Mesothelial cell of epicardium (in vitro differentiated cells): ENCODE data around the gene ZBED3. TPM values are rescaled to one million over a fixed set of nuclear protein-coding genes. Genes with fewer than 3 reads are reported as not detected.

Experiments used
- DNase-seq, 2 experiments: peaks; one replicate each; pipeline ENCODE4 v3.0.0; 2021; ENCODE audit warnings: low spot score in 2 of 2; ENCODE audit not compliant: unreplicated experiment in 2 of 2
- H3K27ac Mint-ChIP-seq: 2 replicates; pipeline ENCODE4 v1.8.0; 2021; ENCODE audit warnings: mixed read lengths
- H3K27me3 Mint-ChIP-seq: 2 replicates; pipeline ENCODE4 v1.8.0; 2021; ENCODE audit warnings: low read depth, mixed read lengths
- H3K36me3 Mint-ChIP-seq: 2 replicates; pipeline ENCODE4 v1.8.0; 2021; ENCODE audit warnings: mixed read lengths
- H3K4me1 Mint-ChIP-seq: 2 replicates; pipeline ENCODE4 v1.8.0; 2021; ENCODE audit warnings: mixed read lengths
- H3K4me3 Mint-ChIP-seq: 2 replicates; pipeline ENCODE4 v1.8.0; 2021; ENCODE audit warnings: mild to moderate bottlenecking, moderate library complexity, mixed read lengths
- H3K9me3 Mint-ChIP-seq: 2 replicates; pipeline ENCODE4 v1.8.0; 2021; ENCODE audit warnings: mixed read lengths
- total RNA-seq: library from RNA; stranded (reverse); gene quantifications from 3 replicates; pipeline ENCODE4 v1.2.1, GENCODE V29; 2021
- TF ChIP-seq, protein P1 (sequence below): fragments of 200-600 bp; sonication (generic); IDR thresholded peaks from one replicate; pipeline ENCODE4 v1.5.0; 2021; ENCODE audit warnings: antibody characterized with exemption; ENCODE audit not compliant: unreplicated experiment

Gene ZBED3
- total RNA-seq, 1 donor from 2014 or later, result 25.8 TPM

DNA sequence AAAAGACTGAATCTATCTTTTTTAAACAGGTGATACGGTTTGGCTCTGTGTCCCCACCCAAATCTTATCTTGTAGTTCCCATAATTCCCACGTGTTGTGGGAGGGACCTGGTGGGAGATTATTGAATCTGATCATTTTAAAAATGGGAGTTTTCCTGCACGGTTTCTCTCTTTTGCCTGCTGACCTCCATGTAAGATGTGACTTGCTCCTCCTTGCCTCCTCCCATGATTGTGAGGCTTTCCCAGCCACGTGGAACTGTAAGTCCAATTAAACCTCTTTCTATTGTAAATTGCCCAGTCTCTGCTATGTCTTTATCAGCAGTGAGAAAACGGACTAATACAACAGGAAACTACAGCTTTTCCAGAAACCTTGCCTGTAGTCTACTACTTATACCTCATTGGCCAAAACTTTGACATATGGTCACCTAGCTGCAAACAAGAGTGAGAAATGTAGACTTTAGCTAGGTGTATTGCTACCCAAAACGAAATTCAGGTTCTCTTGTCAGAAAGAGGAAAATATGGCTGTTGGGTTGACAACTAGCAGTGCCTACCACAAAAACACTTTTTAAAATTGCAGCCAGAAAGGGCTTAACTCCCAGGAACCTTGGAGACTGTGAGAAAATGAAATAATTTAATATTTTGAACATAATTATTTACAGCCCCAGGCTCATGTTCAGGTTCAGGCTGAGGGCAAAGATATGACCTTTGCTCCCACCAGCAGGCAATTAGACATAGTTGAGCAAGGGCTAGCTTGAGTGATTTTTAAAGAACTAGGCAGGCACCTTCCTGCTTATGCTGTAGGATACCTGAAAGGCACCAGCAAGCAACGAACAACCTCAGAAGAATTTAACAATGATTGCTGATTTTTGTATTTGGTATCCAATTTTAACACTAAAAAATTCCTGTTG lies 64.3 kb downstream of the ZBED3 start:
- Mint-ChIP-seq H3K9me3 (peaks cover 7% of the 10 kb centered on the region), H3K4me1 (no peaks in the 10 kb centered on the region), H3K27ac (no peak overlapping the region), H3K36me3 (peaks cover 2% of the 10 kb centered on the region), H3K27me3 (peaks cover 3% of the 10 kb centered on the region), H3K4me3 (no peak overlapping the region)
- TF ChIP-seq, protein P1, sequence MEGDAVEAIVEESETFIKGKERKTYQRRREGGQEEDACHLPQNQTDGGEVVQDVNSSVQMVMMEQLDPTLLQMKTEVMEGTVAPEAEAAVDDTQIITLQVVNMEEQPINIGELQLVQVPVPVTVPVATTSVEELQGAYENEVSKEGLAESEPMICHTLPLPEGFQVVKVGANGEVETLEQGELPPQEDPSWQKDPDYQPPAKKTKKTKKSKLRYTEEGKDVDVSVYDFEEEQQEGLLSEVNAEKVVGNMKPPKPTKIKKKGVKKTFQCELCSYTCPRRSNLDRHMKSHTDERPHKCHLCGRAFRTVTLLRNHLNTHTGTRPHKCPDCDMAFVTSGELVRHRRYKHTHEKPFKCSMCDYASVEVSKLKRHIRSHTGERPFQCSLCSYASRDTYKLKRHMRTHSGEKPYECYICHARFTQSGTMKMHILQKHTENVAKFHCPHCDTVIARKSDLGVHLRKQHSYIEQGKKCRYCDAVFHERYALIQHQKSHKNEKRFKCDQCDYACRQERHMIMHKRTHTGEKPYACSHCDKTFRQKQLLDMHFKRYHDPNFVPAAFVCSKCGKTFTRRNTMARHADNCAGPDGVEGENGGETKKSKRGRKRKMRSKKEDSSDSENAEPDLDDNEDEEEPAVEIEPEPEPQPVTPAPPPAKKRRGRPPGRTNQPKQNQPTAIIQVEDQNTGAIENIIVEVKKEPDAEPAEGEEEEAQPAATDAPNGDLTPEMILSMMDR, result no peak
- no peak for DNase-seq

Other genes starting within 250 kb of the ZBED3 start
- 0.32 to 0.80 TPM (median 0.62 TPM) in 3 replicates for gene S100Z, start 237.3 kb downstream of the ZBED3 start, total RNA-seq
- 5.3 to 10.7 TPM (median 8.0 TPM) in 3 replicates for gene CRHBP, start 134.2 kb downstream of the ZBED3 start, total RNA-seq
- gene AGGF1, start 56.9 kb downstream of the ZBED3 start, total RNA-seq, result 20.9 to 21.2 TPM (median 21.0 TPM) in 3 replicates
- 2.9 to 4.8 TPM (median 4.3 TPM) in 3 replicates for gene PDE8B, start 123.4 kb upstream of the ZBED3 start, total RNA-seq